GM12872 (cell line): ENCODE results near the gene KBTBD13.

ENCODE experiments used
- TF ChIP-seq, protein P1 (sequence below): IDR thresholded peaks from 3 replicates; pipeline ENCODE4 v1.5.1; 2011; ENCODE audit warnings: low read depth, mild to moderate bottlenecking, low read length, moderate library complexity; ENCODE audit not compliant: insufficient read depth

Gene KBTBD13

DNA sequence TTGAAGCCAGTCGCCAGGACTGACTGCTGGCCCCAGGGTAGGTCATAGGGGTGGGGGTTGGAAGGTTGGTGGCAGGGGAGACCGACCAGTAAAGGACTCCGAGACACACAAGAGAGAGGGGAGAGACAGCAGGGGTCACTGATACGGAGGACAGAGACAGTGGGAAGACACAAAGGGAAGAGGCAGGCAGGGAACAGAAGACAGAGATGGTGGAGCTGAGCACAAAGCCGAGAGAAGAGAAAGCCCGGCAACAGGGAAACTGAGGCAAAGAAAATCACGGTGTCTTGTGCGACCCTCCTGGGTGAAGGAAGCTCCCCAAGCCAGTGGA lies 9.3 kb upstream of the KBTBD13 start:
- TF ChIP-seq, protein P1, sequence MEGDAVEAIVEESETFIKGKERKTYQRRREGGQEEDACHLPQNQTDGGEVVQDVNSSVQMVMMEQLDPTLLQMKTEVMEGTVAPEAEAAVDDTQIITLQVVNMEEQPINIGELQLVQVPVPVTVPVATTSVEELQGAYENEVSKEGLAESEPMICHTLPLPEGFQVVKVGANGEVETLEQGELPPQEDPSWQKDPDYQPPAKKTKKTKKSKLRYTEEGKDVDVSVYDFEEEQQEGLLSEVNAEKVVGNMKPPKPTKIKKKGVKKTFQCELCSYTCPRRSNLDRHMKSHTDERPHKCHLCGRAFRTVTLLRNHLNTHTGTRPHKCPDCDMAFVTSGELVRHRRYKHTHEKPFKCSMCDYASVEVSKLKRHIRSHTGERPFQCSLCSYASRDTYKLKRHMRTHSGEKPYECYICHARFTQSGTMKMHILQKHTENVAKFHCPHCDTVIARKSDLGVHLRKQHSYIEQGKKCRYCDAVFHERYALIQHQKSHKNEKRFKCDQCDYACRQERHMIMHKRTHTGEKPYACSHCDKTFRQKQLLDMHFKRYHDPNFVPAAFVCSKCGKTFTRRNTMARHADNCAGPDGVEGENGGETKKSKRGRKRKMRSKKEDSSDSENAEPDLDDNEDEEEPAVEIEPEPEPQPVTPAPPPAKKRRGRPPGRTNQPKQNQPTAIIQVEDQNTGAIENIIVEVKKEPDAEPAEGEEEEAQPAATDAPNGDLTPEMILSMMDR, result no peak

DNA sequence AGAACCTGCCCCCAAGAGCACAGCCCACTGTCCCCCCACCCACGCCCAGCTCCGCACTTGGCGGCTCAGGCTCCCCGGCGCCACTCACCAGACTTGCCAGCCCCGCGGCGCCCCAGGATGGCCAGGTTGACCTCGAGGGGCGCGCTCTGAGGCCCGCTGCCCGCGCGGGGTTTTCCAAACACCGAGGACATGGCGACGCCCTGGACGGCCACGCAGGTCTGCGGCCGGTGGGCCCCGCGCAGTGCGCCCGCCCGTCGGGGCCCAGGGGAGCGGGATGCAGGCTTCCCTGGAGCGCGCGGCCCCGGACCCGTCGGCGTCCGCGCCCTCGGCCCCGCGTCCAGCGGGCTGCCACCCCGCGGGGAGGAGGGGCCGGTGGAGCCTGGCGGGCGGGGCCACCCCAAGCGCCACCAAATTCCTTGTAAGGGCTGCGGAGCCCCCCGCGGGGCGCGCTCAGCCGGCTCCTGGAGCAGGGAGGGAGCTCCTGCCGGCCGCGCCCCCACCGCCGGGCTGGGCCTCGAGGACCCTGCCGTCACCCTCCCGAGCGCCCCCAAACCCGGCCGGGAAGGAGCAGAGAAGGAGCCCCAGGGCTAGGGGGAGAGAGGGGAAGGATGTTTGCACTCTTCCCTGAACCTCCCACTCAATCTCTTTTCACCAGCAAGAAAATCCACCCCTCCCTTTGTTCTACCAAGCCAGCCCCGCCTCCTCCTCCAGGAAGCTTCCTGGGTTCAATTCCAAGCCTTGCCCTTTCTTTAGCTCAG lies 8.7 kb upstream of the KBTBD13 start, which contains the start of gene RASL12:
Gene RASL12, minus strand, starts transcription at position 347 of the 758 bp plus-strand sequence. Its CDS starts 156 bp downstream, at position 191.
- TF ChIP-seq, protein P1, result no peak

GRCh38 chr15:65068403-65068788 lies 8.2 kb upstream of the KBTBD13 start:
- TF ChIP-seq, protein P1, result no peak

GRCh38 chr15:65069179-65069578 lies 7.4 kb upstream of the KBTBD13 start:
- TF ChIP-seq, protein P1, result no peak

- TF ChIP-seq, protein P1, result no peak
Observed at GRCh38 chr15:65069779-65070546, 6.6 kb upstream of the KBTBD13 start.

DNA sequence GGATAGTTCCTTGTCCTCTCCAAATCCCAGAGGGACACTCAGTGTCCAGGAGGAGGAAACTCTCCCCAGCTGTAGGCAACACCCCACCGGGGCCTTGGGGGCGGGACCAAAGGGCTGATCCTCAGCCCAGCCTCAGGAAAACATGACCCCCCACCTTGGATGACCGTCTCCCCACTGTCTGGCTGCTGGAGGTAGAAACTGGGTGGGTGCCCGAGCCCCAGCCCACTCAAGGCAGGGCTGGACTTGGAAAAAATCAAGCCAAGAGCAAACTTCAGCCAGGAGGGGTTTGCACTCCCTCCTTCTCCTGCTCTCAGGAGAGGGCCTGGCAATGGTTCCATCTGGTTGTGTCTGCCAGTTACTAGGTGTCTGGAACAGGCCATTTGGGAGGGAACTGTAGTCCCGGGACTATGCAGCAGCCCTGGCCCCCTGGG lies 5.2 kb upstream of the KBTBD13 start:
- TF ChIP-seq, protein P1, result no peak

DNA sequence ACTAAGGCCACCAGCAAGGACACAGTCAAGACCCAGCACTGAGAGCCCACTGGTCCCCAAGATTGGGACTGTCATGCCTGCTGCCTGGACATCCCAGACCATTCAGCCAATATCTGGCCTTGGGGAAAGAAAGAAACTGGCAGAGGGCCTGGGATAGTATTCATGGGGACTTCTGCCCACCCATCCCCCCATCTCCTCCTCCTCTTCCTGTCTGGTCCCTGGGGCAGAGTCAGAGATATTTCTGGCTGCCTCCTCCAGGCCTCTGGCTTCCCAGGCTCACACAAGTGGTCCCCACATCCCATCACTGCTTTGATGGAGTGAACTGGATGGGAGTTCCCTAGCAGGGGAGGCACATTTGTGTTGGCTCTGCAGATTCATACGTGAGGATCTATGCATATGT lies 4.5 kb upstream of the KBTBD13 start:
- TF ChIP-seq, protein P1, result no peak
